ENCODE data around the gene CCDC175.

CCDC175 gene

GRCh38 chr14:59576332-59577294 lies at the start of gene CCDC175:
CCDC175 (minus strand) TSS chr14:59576812; CDS start chr14:59576775, 37 bp downstream.
- DNase-seq (ENCODE audit: low spot score), result peak; percentile 76

GRCh38 chr14:59622631-59623030 lies 46.0 kb upstream of the CCDC175 start:
- no peak for DNase-seq (ENCODE audit: low spot score)

- no peak for DNase-seq (ENCODE audit: low spot score)
Measured at GRCh38 chr14:59619061-59619460, 42.4 kb upstream of the CCDC175 start.

GRCh38 chr14:59601056-59601455 lies 24.4 kb upstream of the CCDC175 start:
- DNase-seq (ENCODE audit: low spot score), result no peak

GRCh38 chr14:59600211-59600945 lies 23.8 kb upstream of the CCDC175 start:
- no peak for DNase-seq (ENCODE audit: low spot score)

- DNase-seq (ENCODE audit: low spot score), result no peak
Measured at GRCh38 chr14:59595071-59595470, 18.5 kb upstream of the CCDC175 start.

- DNase-seq (ENCODE audit: low spot score), result no peak
Measured at GRCh38 chr14:59591641-59592370, 15.2 kb upstream of the CCDC175 start.

GRCh38 chr14:59588101-59588500 lies 11.5 kb upstream of the CCDC175 start:
- DNase-seq (ENCODE audit: low spot score), result no peak

- no peak for DNase-seq (ENCODE audit: low spot score)
Measured at GRCh38 chr14:59585891-59586554, 9.4 kb upstream of the CCDC175 start.

GRCh38 chr14:59583755-59584154 lies 7.1 kb upstream of the CCDC175 start:
- DNase-seq (ENCODE audit: low spot score), result no peak

- no peak for DNase-seq (ENCODE audit: low spot score)
Measured at GRCh38 chr14:59582845-59583509, 6.4 kb upstream of the CCDC175 start.

- no peak for DNase-seq (ENCODE audit: low spot score)
Measured at GRCh38 chr14:59582161-59582560, 5.5 kb upstream of the CCDC175 start.

GRCh38 chr14:59580911-59581310 lies 4.3 kb upstream of the CCDC175 start:
- DNase-seq (ENCODE audit: low spot score), result no peak

- DNase-seq (ENCODE audit: low spot score), result no peak
Measured at GRCh38 chr14:59570122-59570521, 6.5 kb downstream of the CCDC175 start.

- DNase-seq (ENCODE audit: low spot score), result no peak
Measured at GRCh38 chr14:59566725-59567124, 9.9 kb downstream of the CCDC175 start.

GRCh38 chr14:59566296-59566695 lies 10.3 kb downstream of the CCDC175 start:
- no peak for DNase-seq (ENCODE audit: low spot score)

GRCh38 chr14:59565087-59565486 lies 11.5 kb downstream of the CCDC175 start:
- no peak for DNase-seq (ENCODE audit: low spot score)

- DNase-seq (ENCODE audit: low spot score), result no peak
Measured at GRCh38 chr14:59564366-59564765, 12.2 kb downstream of the CCDC175 start.

GRCh38 chr14:59547310-59547709 lies 29.3 kb downstream of the CCDC175 start:
- DNase-seq (ENCODE audit: low spot score), result no peak

- no peak for DNase-seq (ENCODE audit: low spot score)
Measured at GRCh38 chr14:59543873-59544272, 32.7 kb downstream of the CCDC175 start.

GRCh38 chr14:59541731-59542130 lies 34.9 kb downstream of the CCDC175 start:
- no peak for DNase-seq (ENCODE audit: low spot score)

Data from left forelimb (tissue), 1 donor.